Endodermal cell (in vitro differentiated cells): ENCODE results near the gene ALDH5A1. TPM values are rescaled to one million over a fixed set of nuclear protein-coding genes. Genes with fewer than 3 reads are reported as not detected.

Experiments
- DNase-seq: peaks from one replicate; pipeline ENCODE4 v3.0.0-alpha.2; 2017
- H3K27ac ChIP-seq: 2 replicates; pipeline ENCODE4 v1.5.1; 2013; ENCODE audit warnings: mild to moderate bottlenecking, low read depth, low read length, moderate library complexity
- H3K27me3 ChIP-seq: 2 replicates; pipeline ENCODE4 v1.6.1; 2013; ENCODE audit warnings: mild to moderate bottlenecking, low read length, moderate library complexity; ENCODE audit not compliant: insufficient read depth, control insufficient read depth, poor library complexity, severe bottlenecking
- H3K36me3 ChIP-seq: 2 replicates; pipeline ENCODE4 v1.7.0; 2013; ENCODE audit warnings: mild to moderate bottlenecking, low read length, moderate library complexity; ENCODE audit not compliant: control insufficient read depth, insufficient read depth
- H3K4me1 ChIP-seq: one replicate; pipeline ENCODE4 v1.7.0; 2013; ENCODE audit warnings: low read length; ENCODE audit not compliant: control insufficient read depth, insufficient read depth
- H3K4me3 ChIP-seq: 2 replicates; pipeline ENCODE4 v1.5.1; 2013; ENCODE audit warnings: mild to moderate bottlenecking, low read length, moderate library complexity
- H3K9ac ChIP-seq: 2 replicates; pipeline ENCODE4 v1.6.1; 2013; ENCODE audit warnings: mild to moderate bottlenecking, low read length, moderate library complexity; ENCODE audit not compliant: poor library complexity, severe bottlenecking; ENCODE audit errors: extremely low read depth
- H3K9me3 ChIP-seq: 2 replicates; pipeline ENCODE4 v1.6.1; 2013; ENCODE audit warnings: mild to moderate bottlenecking, low read length, moderate library complexity; ENCODE audit not compliant: control insufficient read depth
- H3K27ac Mint-ChIP-seq: 2 replicates; pipeline ENCODE4 v1.8.0; 2020; ENCODE audit warnings: mixed read lengths
- H3K27me3 Mint-ChIP-seq: 2 replicates; pipeline ENCODE4 v1.8.0; 2021; ENCODE audit warnings: mild to moderate bottlenecking, mixed read lengths; ENCODE audit not compliant: insufficient read depth
- H3K36me3 Mint-ChIP-seq: 2 replicates; pipeline ENCODE4 v1.8.0; 2020; ENCODE audit warnings: low read depth, mixed read lengths
- H3K4me1 Mint-ChIP-seq: 2 replicates; pipeline ENCODE4 v1.8.0; 2020; ENCODE audit warnings: mixed read lengths
- H3K4me3 Mint-ChIP-seq: 2 replicates; pipeline ENCODE4 v1.8.0; 2020; ENCODE audit warnings: mild to moderate bottlenecking, moderate library complexity, mixed read lengths
- H3K9me3 Mint-ChIP-seq: 2 replicates; pipeline ENCODE4 v1.8.0; 2020; ENCODE audit warnings: mild to moderate bottlenecking, mixed read lengths
- CTCF ChIP-seq: fragments of 200-600 bp; sonication (generic); conservative IDR thresholded peaks from 2 replicates; pipeline ENCODE4 v1.5.0; 2021; ENCODE audit warnings: antibody characterized with exemption, mild to moderate bottlenecking
- WGBS, 2 experiments: methylation state at CpG; one replicate each; pipeline versions ENCODE4 v1.1.5 to v1.1.7; 2013; ENCODE audit warnings: missing lambda C conversion rate in 2 of 2, mixed read lengths in 1 of 2; ENCODE audit not compliant: insufficient coverage in 1 of 2, insufficient read length in 1 of 2; 5-methylcytosine and 5-hydroxymethylcytosine counted together
- total RNA-seq, 2 donors: library from RNA; stranded (reverse); fragmentation: NEBNext Ultra II Directional in 1 of 2; extraction: Animal tissue kit (Norgen Biotek cat#: 25700) in 1 of 2; gene quantifications; 2 replicates in 1 of 2; 3 replicates in 1 of 2; pipeline ENCODE4 v1.2.1, GENCODE V29; 2021

ALDH5A1 gene
- total RNA-seq, 2 donors from 2014 or later = 7.1 to 9.6 TPM

- no peaks in the 10 kb centered on the region for H3K36me3 Mint-ChIP-seq
- H3K9me3 Mint-ChIP-seq = no peaks in the 10 kb centered on the region
- H3K27ac Mint-ChIP-seq = no peak overlapping the region
- no peaks in the 10 kb centered on the region for H3K4me1 Mint-ChIP-seq
- WGBS, 2 experiments = 91 to 94% methylated on average over 8 to 13 of the region's 13 CpGs
- Histone ChIP-seq H3K9ac (no peak overlapping the region), H3K4me1 (peaks cover 4% of the 10 kb centered on the region), H3K27me3 (no peaks in the 10 kb centered on the region), H3K36me3 (no peaks in the 10 kb centered on the region), H3K9me3 (no peaks in the 10 kb centered on the region), H3K27ac (no peak overlapping the region), H3K4me3 (no peak overlapping the region)
- no peak for DNase-seq
- no peaks in the 10 kb centered on the region for H3K27me3 Mint-ChIP-seq
- no peak overlapping the region for H3K4me3 Mint-ChIP-seq
- no peak for TF ChIP-seq CTCF
Observed at GRCh38 chr6:24451581-24452388, 43.0 kb upstream of the ALDH5A1 start.

GRCh38 chr6:24453921-24454320, 40.8 kb upstream of the ALDH5A1 start:
- H3K27ac Mint-ChIP-seq = no peak overlapping the region
- H3K9ac ChIP-seq = no peak overlapping the region
- no peaks in the 10 kb centered on the region for H3K9me3 Mint-ChIP-seq
- H3K9me3 ChIP-seq = no peaks in the 10 kb centered on the region
- TF ChIP-seq CTCF = no peak
- H3K4me3 Mint-ChIP-seq = no peak overlapping the region
- H3K4me1 Mint-ChIP-seq = no peaks in the 10 kb centered on the region
- H3K36me3 ChIP-seq = no peaks in the 10 kb centered on the region
- H3K36me3 Mint-ChIP-seq = peaks cover 2% of the 10 kb centered on the region
- H3K4me3 ChIP-seq = no peak overlapping the region
- no peak for DNase-seq
- peaks cover 4% of the 10 kb centered on the region for H3K4me1 ChIP-seq
- no peaks in the 10 kb centered on the region for H3K27me3 ChIP-seq
- no peaks in the 10 kb centered on the region for H3K27me3 Mint-ChIP-seq
- WGBS, 2 experiments = 90 to 100% methylated on average over 2 to 10 of the region's 10 CpGs
- H3K27ac ChIP-seq = no peak overlapping the region

GRCh38 chr6:24454452-24454851, 40.3 kb upstream of the ALDH5A1 start:
- Mint-ChIP-seq H3K4me1 (no peaks in the 10 kb centered on the region), H3K36me3 (peaks cover 4% of the 10 kb centered on the region), H3K4me3 (no peak overlapping the region), H3K9me3 (no peaks in the 10 kb centered on the region), H3K27me3 (no peaks in the 10 kb centered on the region), H3K27ac (no peak overlapping the region)
- Histone ChIP-seq H3K27me3 (no peaks in the 10 kb centered on the region), H3K9ac (no peak overlapping the region), H3K27ac (no peak overlapping the region), H3K36me3 (no peaks in the 10 kb centered on the region), H3K4me1 (peaks cover 2% of the 10 kb centered on the region), H3K9me3 (no peaks in the 10 kb centered on the region), H3K4me3 (no peak overlapping the region)
- TF ChIP-seq CTCF = no peak
- DNase-seq = no peak
- WGBS, 2 experiments = 94 to 97% methylated on average over 4 to 5 of the region's 5 CpGs
